Cardiac ventricle fibroblast (primary cell): ENCODE data around the gene CPN2. TPM values are rescaled to one million over a fixed set of nuclear protein-coding genes. Genes with fewer than 3 reads are reported as not detected.

ENCODE experiments used
- total RNA-seq: library from RNA; depleted of rRNA; stranded (reverse); fragments of >200 nt; gene quantifications from 2 replicates; pipeline ENCODE4 v1.2.3, GENCODE V29; 2015

CPN2 gene, protein sequence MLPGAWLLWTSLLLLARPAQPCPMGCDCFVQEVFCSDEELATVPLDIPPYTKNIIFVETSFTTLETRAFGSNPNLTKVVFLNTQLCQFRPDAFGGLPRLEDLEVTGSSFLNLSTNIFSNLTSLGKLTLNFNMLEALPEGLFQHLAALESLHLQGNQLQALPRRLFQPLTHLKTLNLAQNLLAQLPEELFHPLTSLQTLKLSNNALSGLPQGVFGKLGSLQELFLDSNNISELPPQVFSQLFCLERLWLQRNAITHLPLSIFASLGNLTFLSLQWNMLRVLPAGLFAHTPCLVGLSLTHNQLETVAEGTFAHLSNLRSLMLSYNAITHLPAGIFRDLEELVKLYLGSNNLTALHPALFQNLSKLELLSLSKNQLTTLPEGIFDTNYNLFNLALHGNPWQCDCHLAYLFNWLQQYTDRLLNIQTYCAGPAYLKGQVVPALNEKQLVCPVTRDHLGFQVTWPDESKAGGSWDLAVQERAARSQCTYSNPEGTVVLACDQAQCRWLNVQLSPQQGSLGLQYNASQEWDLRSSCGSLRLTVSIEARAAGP
- not detected in 2 replicates for total RNA-seq

DNA sequence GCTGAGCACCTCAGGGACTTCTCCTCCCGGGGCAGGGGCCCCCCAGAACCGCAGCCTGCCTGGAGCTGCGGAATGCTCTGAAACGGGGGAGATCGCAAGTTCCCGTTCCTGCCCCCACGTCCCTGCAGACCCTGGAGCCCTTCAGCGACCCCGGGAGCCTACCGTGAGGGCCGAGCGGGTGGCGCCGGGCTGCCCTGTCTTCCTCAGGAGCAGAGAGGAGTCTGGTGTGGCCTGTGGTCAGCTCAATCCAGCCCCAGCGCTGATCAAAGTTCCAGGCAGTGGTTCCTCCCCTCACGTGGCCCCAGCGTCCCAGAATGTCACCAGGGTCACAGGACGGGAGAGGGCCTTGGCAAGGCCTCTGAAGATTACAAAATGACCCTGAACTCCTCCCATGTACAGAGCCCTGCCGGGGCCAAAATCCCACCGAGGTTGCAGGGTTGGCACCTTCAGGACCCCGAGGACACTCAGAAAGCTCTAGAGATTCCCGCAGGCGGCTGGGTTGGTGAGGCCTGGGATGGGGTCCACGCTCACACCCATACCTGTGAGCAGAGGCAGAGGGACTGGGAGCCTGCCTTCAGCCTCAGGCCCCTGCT lies at the start of gene CPN2:
Gene CPN2, minus strand, starts transcription at position 249 of the 593 bp plus-strand sequence. CDS start 8,626 bp downstream, outside the sequence.

DNA sequence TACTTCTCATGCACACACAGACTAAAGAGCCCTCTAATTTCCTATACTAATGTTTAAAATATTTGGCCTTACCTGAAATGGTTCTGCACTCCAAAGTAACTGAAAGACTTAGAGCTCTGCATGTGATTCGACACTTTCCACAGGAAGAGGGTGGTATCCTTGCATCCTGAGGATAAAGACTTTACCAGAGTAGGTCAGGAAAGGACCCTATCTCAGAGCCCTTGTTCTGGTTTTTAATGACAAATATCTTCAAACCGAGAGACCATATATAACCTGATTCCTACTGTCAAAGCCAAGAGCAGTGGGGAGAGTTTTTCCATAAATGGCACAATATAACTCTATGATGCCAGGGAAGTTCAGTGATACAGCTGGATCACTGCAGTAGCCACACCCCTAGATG lies 48.0 kb upstream of the CPN2 start, which contains the start of gene GP5:
Gene GP5, minus strand, starts transcription at position 101 of the 400 bp plus-strand sequence. CDS start 984 bp downstream, outside the sequence.

DNA sequence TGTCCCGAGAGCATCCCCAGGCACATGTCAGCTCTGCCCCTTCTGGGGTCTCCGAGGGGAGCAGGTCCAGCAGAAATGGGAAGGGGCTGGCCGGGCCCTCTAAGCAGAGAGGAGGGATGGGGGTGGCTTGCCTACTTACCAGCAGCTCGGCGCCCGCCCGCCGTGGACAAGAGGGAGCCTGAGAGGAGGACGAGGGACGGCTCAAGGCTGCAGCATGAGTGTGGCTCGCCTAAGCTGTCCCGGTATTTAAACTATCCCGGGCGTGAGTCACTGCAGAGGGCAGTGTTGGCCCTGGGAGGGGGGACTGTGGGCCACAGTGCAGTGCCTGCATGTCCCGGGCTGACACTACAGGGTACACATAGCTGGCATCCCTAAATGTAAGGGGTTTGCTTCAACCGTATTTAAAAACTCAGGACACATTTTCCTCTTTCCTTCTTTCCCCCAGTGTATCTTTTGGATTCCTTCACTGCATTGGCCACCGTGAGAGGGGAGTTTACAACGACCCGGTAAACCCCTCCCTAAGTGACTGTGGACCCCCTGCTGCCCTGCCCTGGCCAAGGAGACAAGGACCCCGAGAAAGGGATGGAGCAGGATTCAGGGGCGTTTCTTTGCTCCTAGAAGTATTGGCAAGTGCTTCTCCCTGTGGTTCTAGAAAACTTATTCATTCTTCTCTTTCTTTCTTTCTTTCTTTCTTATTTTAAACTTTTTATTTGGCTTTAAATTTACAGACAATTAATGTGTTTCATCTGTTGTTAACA lies 18.6 kb upstream of the CPN2 start, which contains the start of gene LRRC15:
Gene LRRC15, minus strand, starts transcription at position 222 of the 758 bp plus-strand sequence. CDS start 8,700 bp downstream, outside the sequence.

Other genes with a start within 250 kb of the CPN2 start
- gene HES1, start 215.2 kb downstream of the CPN2 start, total RNA-seq = 5.3 and 7.1 TPM in 2 replicates
- gene LRRC15, start 18.4 kb upstream of the CPN2 start, total RNA-seq = not detected in 2 replicates
- 0.06 and 0.10 TPM in 2 replicates for gene GP5, start 47.9 kb upstream of the CPN2 start, total RNA-seq
- gene ATP13A3, start 135.7 kb upstream of the CPN2 start, total RNA-seq = 161 and 188 TPM in 2 replicates